Stomach (tissue), 4 donors: ENCODE data around the gene PEX3.

Experiments
- EP300 ChIP-seq: sonication (generic); formaldehyde crosslinking; IDR thresholded peaks from one replicate; pipeline ENCODE4 v1.6.1; 2017; ENCODE audit warnings: antibody characterized with exemption
- POLR2A ChIP-seq, 4 donors: fragments of 450-650 bp; IDR thresholded peaks; one replicate each; pipeline ENCODE4 v1.6.1; 2016; ENCODE audit warnings: antibody characterized with exemption in 4 of 4, control low read depth in 2 of 4, mild to moderate bottlenecking in 1 of 4, moderate library complexity in 1 of 4
- POLR2AphosphoS5 ChIP-seq, 3 donors: sonication (generic); formaldehyde crosslinking; IDR thresholded peaks; one replicate each; pipeline ENCODE4 v1.6.1; 2016; ENCODE audit warnings: antibody characterized with exemption in 3 of 3
- TF ChIP-seq, protein P1 (sequence below), 7 experiments: fragments of 450-650 bp in 4 of 7; fragments of 200-600 bp in 3 of 7; sonication (generic) in 3 of 7; IDR thresholded peaks; one replicate each; pipeline ENCODE4 v1.5.1; 2016 to 2019; ENCODE audit warnings: antibody characterized with exemption in 7 of 7, control low read depth in 2 of 7, mild to moderate bottlenecking in 1 of 7

DNA sequence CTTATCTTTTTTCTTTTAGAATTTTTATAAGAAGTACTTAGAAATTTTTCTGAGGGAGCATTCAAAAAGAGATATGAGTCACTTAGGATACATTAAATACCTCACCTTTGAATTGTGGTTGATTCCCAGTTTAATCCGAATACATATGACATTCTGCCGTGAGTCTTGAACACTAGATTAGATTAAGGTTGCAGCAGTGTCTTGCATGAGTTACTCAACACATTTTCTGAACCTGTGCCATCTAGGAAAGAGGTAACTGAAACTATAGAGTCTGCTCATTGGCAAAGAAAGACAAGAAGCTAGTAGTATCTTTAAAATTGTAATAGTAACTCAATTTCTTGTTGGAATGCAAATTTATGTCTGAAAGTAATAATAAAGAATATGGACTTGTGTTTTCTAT lies 14.9 kb downstream of the PEX3 start:
- TF ChIP-seq, protein P1, sequence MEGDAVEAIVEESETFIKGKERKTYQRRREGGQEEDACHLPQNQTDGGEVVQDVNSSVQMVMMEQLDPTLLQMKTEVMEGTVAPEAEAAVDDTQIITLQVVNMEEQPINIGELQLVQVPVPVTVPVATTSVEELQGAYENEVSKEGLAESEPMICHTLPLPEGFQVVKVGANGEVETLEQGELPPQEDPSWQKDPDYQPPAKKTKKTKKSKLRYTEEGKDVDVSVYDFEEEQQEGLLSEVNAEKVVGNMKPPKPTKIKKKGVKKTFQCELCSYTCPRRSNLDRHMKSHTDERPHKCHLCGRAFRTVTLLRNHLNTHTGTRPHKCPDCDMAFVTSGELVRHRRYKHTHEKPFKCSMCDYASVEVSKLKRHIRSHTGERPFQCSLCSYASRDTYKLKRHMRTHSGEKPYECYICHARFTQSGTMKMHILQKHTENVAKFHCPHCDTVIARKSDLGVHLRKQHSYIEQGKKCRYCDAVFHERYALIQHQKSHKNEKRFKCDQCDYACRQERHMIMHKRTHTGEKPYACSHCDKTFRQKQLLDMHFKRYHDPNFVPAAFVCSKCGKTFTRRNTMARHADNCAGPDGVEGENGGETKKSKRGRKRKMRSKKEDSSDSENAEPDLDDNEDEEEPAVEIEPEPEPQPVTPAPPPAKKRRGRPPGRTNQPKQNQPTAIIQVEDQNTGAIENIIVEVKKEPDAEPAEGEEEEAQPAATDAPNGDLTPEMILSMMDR (IDR thresholded peaks at IDR 0.05), result no peak
- TF ChIP-seq POLR2A (IDR thresholded peaks at IDR 0.05) (no peak), POLR2AphosphoS5 (IDR thresholded peaks at IDR 0.05) (no peak), EP300 (no peak)
